Thyroid gland (tissue), 4 donors: ENCODE results near the gene AKT1.

Source experiments
- CTCF ChIP-seq, 6 experiments: fragments of 200-600 bp in 3 of 6; fragments of 450-650 bp in 3 of 6; sonication (generic) in 3 of 6; IDR thresholded peaks; one replicate each; pipeline ENCODE4 v1.5.1; 2016 to 2019; ENCODE audit warnings: antibody characterized with exemption in 6 of 6, mild to moderate bottlenecking in 2 of 6, inconsistent platforms in 1 of 6, moderate library complexity in 1 of 6
- POLR2A ChIP-seq, 2 donors: fragments of 450-650 bp; IDR thresholded peaks; one replicate each; pipeline ENCODE4 v1.6.1; 2017; ENCODE audit warnings: antibody characterized with exemption in 2 of 2, mild to moderate bottlenecking in 2 of 2, moderate library complexity in 1 of 2

GRCh38 chr14:104844306-104845032 is 48.9 kb upstream of the AKT1 start:
- TF ChIP-seq POLR2A (IDR thresholded peaks at IDR 0.05) (no peak), CTCF (IDR thresholded peaks at IDR 0.05) (no peak)
